Measurements from ENCODE around the gene IFNA14.
"Not testable (repeated sequence)": the region's sequence is repeated elsewhere in the genome, so short reads cannot be mapped to it uniquely, and the experiment has no call there.

Gene IFNA14

GRCh38 chr9:21251190-21251589 lies 11.4 kb upstream of the IFNA14 start:
- Mint-ChIP-seq H3K4me3 (no peak overlapping the region), H3K36me3 (ENCODE audit: insufficient read depth) (no peaks in the 10 kb centered on the region), H3K27ac (ENCODE audit: low read depth) (no peak overlapping the region), H3K27me3 (peaks cover 42% of the 10 kb centered on the region), H3K9me3 (no peaks in the 10 kb centered on the region), H3K4me1 (peaks cover 6% of the 10 kb centered on the region)
- DNase-seq (ENCODE audit: low spot score in 2 of 2): no peak
- ATAC-seq (replicated peaks; ENCODE audit: extremely low read depth, poor library complexity, severe bottlenecking): no peak

- Mint-ChIP-seq H3K27ac (ENCODE audit: low read depth) (no peak overlapping the region), H3K9me3 (no peaks in the 10 kb centered on the region), H3K4me3 (no peak overlapping the region), H3K27me3 (peaks cover 70% of the 10 kb centered on the region), H3K36me3 (ENCODE audit: insufficient read depth) (no peaks in the 10 kb centered on the region), H3K4me1 (no peaks in the 10 kb centered on the region)
- no peak for DNase-seq (ENCODE audit: low spot score in 2 of 2)
- ATAC-seq (replicated peaks; ENCODE audit: extremely low read depth, poor library complexity, severe bottlenecking): no peak
Observed at GRCh38 chr9:21244836-21245235, 5.0 kb upstream of the IFNA14 start.

GRCh38 chr9:21236360-21236714 lies 3.5 kb downstream of the IFNA14 start:
- not testable (repeated sequence) for H3K36me3 Mint-ChIP-seq (ENCODE audit: insufficient read depth); H3K4me3 Mint-ChIP-seq; H3K9me3 Mint-ChIP-seq; H3K4me1 Mint-ChIP-seq; DNase-seq (ENCODE audit: low spot score in 2 of 2); H3K27ac Mint-ChIP-seq (ENCODE audit: low read depth)
- peak; percentile 52 for ATAC-seq (replicated peaks; ENCODE audit: extremely low read depth, poor library complexity, severe bottlenecking)
- H3K27me3 Mint-ChIP-seq: peaks cover 35% of the 10 kb centered on the region

- H3K27ac Mint-ChIP-seq (ENCODE audit: low read depth); H3K36me3 Mint-ChIP-seq (ENCODE audit: insufficient read depth); H3K9me3 Mint-ChIP-seq; DNase-seq (ENCODE audit: low spot score in 2 of 2); H3K4me3 Mint-ChIP-seq; H3K4me1 Mint-ChIP-seq: not testable (repeated sequence)
- peak; percentile 52 for ATAC-seq (replicated peaks; ENCODE audit: extremely low read depth, poor library complexity, severe bottlenecking)
- H3K27me3 Mint-ChIP-seq: peaks cover 33% of the 10 kb centered on the region
Observed at GRCh38 chr9:21235468-21236359, 4.1 kb downstream of the IFNA14 start.

- H3K36me3 Mint-ChIP-seq (ENCODE audit: insufficient read depth): no peaks in the 10 kb centered on the region
- no peaks in the 10 kb centered on the region for H3K9me3 Mint-ChIP-seq
- peaks cover 5% of the 10 kb centered on the region for H3K4me1 Mint-ChIP-seq
- H3K4me3 Mint-ChIP-seq: no peak overlapping the region
- H3K27me3 Mint-ChIP-seq: peaks cover 23% of the 10 kb centered on the region
- no peak for ATAC-seq (replicated peaks; ENCODE audit: extremely low read depth, poor library complexity, severe bottlenecking)
- DNase-seq (ENCODE audit: low spot score in 2 of 2): no peak
- H3K27ac Mint-ChIP-seq (ENCODE audit: low read depth): no peak overlapping the region
Observed at GRCh38 chr9:21234153-21234687, 5.6 kb downstream of the IFNA14 start.

GRCh38 chr9:21233258-21233657 lies 6.5 kb downstream of the IFNA14 start:
- H3K4me3 Mint-ChIP-seq: no peak overlapping the region
- peaks cover 18% of the 10 kb centered on the region for H3K27me3 Mint-ChIP-seq
- H3K27ac Mint-ChIP-seq (ENCODE audit: low read depth): no peak overlapping the region
- peaks cover 5% of the 10 kb centered on the region for H3K4me1 Mint-ChIP-seq
- no peaks in the 10 kb centered on the region for H3K9me3 Mint-ChIP-seq
- DNase-seq (ENCODE audit: low spot score in 2 of 2) (no peak), ATAC-seq (replicated peaks; ENCODE audit: extremely low read depth, poor library complexity, severe bottlenecking) (no peak)
- H3K36me3 Mint-ChIP-seq (ENCODE audit: insufficient read depth): no peaks in the 10 kb centered on the region

- H3K4me1 Mint-ChIP-seq: no peaks in the 10 kb centered on the region
- H3K9me3 Mint-ChIP-seq: no peaks in the 10 kb centered on the region
- H3K27ac Mint-ChIP-seq (ENCODE audit: low read depth): no peak within 1 kb of the TSS
- H3K36me3 Mint-ChIP-seq (ENCODE audit: insufficient read depth): no peaks in the 10 kb centered on the region
- peaks cover 10% of the 10 kb centered on the region for H3K27me3 Mint-ChIP-seq
- no peak within 1 kb of the TSS for H3K4me3 Mint-ChIP-seq
- DNase-seq (ENCODE audit: low spot score in 2 of 2) (no peak), ATAC-seq (replicated peaks; ENCODE audit: extremely low read depth, poor library complexity, severe bottlenecking) (no peak)
Observed at GRCh38 chr9:21228122-21228521, 11.7 kb downstream of the IFNA14 start, which contains the start of gene IFNA17. Gene IFNA17 (minus strand): TSS chr9:21228222. CDS start chr9:21228173, 49 bp downstream.

GRCh38 chr9:21217211-21217610 lies 22.6 kb downstream of the IFNA14 start, which contains the start of gene IFNA16:
Gene IFNA16 (minus strand): TSS chr9:21217311. CDS start chr9:21217305, 6 bp downstream.
- ATAC-seq (replicated peaks; ENCODE audit: extremely low read depth, poor library complexity, severe bottlenecking); H3K36me3 Mint-ChIP-seq (ENCODE audit: insufficient read depth); H3K4me1 Mint-ChIP-seq; H3K27ac Mint-ChIP-seq (ENCODE audit: low read depth); DNase-seq (ENCODE audit: low spot score in 2 of 2); H3K4me3 Mint-ChIP-seq; H3K9me3 Mint-ChIP-seq: not testable (repeated sequence)
- H3K27me3 Mint-ChIP-seq: peaks cover 62% of the 10 kb centered on the region

- not testable (repeated sequence) for H3K36me3 Mint-ChIP-seq (ENCODE audit: insufficient read depth); H3K9me3 Mint-ChIP-seq; DNase-seq (ENCODE audit: low spot score in 2 of 2); H3K27ac Mint-ChIP-seq (ENCODE audit: low read depth); H3K4me3 Mint-ChIP-seq; H3K4me1 Mint-ChIP-seq
- ATAC-seq (replicated peaks; ENCODE audit: extremely low read depth, poor library complexity, severe bottlenecking): peak; percentile 43
- H3K27me3 Mint-ChIP-seq: peaks cover 39% of the 10 kb centered on the region
Observed at GRCh38 chr9:21213411-21214326, 26.1 kb downstream of the IFNA14 start.

- not testable (repeated sequence) for DNase-seq (ENCODE audit: low spot score in 2 of 2); H3K4me1 Mint-ChIP-seq; ATAC-seq (replicated peaks; ENCODE audit: extremely low read depth, poor library complexity, severe bottlenecking); H3K27ac Mint-ChIP-seq (ENCODE audit: low read depth); H3K9me3 Mint-ChIP-seq; H3K4me3 Mint-ChIP-seq; H3K36me3 Mint-ChIP-seq (ENCODE audit: insufficient read depth)
- H3K27me3 Mint-ChIP-seq: peaks cover 34% of the 10 kb centered on the region
Observed at GRCh38 chr9:21212160-21212559, 27.6 kb downstream of the IFNA14 start.

GRCh38 chr9:21210782-21211181 lies 29.0 kb downstream of the IFNA14 start:
- H3K27ac Mint-ChIP-seq (ENCODE audit: low read depth); ATAC-seq (replicated peaks; ENCODE audit: extremely low read depth, poor library complexity, severe bottlenecking); DNase-seq (ENCODE audit: low spot score in 2 of 2); H3K9me3 Mint-ChIP-seq; H3K36me3 Mint-ChIP-seq (ENCODE audit: insufficient read depth); H3K4me1 Mint-ChIP-seq; H3K4me3 Mint-ChIP-seq: not testable (repeated sequence)
- H3K27me3 Mint-ChIP-seq: peaks cover 33% of the 10 kb centered on the region

- Mint-ChIP-seq H3K27ac (ENCODE audit: low read depth) (no peak overlapping the region), H3K4me3 (no peak overlapping the region), H3K4me1 (peaks cover 6% of the 10 kb centered on the region), H3K27me3 (peaks cover 33% of the 10 kb centered on the region), H3K9me3 (no peaks in the 10 kb centered on the region), H3K36me3 (ENCODE audit: insufficient read depth) (no peaks in the 10 kb centered on the region)
- ATAC-seq (replicated peaks; ENCODE audit: extremely low read depth, poor library complexity, severe bottlenecking): no peak
- DNase-seq (ENCODE audit: low spot score in 2 of 2): no peak
Observed at GRCh38 chr9:21210311-21210710, 29.5 kb downstream of the IFNA14 start.

Data from central memory CD8-positive, alpha-beta T cell (primary cell).